ENCODE results near the gene NXPH2.
"Not testable (repeated sequence)": the region's sequence is repeated elsewhere in the genome, so short reads cannot be mapped to it uniquely, and the experiment has no call there.

NXPH2 gene

DNA sequence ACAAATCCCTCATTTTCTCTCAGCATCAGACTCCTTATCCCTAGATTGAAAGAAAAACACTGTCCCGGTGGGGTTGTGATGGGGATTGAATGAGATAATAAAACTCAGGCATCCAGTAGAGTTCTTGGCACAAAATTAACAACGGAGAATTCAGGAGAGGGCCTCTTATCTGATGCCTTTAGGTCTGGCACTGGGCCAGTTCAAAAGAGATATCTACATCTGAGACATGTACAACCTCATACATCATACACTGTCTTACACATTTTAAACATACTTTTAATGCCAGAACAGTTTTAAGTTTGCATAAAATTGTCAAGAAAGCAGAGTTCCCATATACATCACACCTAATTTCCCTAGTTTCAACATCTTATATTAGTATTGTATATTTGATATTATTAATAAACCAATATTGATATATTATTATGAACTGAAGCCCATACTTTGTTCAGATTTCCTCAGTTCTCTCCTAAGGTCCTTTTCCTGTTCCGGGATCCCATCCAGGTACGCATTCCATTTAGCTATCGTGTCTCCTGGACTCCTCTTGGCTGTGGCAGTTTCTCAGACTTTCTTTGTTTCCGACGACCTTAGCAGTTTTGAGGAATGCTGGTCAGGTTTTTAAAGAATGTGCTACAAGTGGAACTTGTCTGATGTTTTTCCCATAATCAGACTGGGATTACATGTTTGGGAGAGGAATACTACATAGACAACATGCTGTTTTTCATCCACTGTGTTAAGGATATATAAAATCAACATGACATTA, 27.8 kb downstream of the NXPH2 start:
- DNase-seq, result no peak

DNA sequence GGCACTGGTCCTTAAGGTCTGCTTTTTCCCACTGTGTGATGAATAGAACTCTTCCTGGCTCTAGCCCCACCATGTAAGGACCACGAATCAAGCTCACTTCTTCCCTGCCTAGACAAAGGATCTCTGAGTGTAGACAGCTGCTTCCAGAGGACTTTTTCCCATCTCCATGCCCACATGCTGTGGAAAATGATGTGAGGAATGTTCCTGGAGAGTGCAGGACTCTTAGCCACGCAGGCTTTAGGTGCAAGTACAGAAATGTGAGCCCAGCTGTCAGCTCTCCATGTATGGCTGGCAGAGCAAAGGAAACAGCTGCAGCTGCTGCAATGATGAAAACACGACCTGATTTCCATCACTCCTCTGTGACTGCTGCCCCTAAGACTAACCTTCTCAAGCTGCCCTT, 35.5 kb downstream of the NXPH2 start:
- DNase-seq, result no peak

DNA sequence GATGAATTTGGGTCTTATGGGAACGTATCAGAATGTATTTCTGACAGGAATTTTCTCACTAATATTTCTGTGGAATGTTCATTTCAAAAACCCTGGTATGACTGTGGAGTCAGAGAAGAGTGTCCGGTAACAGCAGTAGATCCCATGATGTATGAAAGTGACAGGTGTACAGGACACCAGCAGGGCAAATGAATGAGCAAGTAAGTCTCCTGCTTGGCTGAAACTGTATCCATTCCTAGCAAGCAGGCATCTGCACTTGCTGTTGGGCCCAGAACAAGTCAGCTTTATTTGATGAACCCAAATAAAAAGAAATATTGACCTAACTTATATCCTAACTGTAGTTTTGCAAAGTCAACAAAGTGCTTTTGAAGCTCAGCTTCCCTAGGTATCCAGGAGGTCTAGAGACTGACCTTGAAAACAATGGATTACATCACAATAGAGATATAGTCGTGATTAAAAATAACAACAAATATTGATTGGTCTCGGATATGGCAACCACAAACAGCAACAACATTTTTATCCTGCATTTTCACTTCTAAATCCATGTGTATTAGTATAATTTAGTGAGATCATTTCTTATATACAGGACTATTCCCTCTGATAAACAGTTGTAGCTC, 37.6 kb downstream of the NXPH2 start:
- DNase-seq, result no peak

DNA sequence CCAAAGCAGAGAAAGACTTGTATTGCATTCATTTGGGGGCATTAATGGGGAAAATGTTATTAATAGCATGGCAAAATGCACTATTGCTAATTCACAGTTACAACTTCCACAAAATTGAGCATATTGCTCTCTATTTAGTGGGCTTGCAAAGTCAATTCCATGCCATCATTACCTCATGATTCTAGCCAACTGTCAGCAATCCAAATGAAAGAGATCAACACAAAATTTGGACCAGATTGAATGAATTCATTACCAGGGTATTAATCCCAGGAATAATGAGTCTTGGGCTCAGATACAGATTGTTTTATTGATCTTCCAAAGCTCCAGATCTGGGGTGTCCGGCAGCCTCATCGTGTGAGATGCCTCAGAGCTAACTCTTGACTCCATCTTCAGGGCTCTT, 38.3 kb downstream of the NXPH2 start:
- DNase-seq, result no peak

DNA sequence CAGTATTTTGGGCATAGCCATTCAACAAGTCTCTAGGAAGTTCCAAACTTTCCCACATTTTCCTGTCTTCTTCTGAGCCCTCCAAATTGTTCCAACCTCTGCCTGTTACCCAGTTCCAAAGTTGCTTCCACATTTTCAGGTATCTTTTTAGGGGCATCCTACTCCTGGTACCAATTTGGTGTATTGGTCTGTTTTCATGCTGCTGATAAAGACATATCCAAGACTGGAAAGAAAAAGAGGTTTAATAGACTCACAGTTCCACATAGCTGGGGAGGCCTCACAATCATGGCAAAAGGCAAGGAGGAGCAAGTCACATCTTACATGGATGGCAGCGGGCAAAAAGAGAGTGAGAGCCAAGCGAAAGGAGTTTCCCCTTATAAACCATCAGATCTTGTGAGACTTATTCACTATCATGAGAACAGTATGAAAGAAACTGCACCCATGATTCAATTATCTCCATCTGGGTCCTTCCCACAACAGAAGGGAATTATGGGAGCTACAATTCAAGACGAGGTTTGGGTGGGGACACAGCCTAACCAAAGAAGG, 43.1 kb downstream of the NXPH2 start:
- not testable (repeated sequence) for DNase-seq

DNA sequence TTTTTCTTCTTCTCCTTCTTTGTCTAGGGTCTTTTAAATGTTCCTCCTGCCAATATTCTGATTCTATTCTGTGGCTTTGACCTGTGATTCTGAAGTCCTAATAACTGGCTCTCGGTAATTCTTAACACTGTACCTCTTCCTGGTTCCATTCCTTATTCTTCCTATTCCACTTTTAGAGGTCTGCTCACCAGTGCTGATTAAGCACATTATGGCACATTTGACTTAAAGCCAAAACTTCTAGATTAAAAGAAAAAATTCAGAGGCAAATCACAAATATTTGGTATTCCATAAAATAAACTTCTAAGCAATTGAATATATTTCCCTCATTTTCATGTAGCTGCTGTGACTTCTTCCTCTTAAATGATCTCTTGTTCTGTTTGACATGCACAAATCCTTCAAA, 47.5 kb downstream of the NXPH2 start:
- no peak for DNase-seq

DNA sequence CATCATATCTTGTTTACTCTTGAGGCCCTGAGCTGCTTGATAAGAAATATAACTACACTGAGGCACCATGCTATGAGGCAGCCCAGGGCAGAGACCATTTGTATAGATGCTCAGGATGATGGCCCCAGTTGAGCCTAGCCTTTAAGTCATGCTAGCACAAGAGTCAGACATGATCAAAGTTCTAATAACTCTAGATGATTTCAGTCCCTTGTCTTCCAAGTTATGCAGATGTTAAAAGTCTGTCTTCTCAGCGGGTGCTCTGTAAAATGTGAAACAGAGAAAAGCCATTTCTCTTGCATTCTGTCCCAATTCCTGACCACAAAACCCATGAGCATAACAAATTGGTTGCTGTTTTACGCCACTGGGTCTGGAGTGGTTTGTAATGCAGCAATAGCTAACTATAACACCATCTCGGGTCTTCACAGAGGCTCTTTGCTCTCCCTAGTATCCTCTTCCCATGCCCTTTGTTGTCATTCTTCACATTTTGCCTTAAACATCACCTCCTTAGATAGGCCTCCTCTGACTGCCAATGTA, 49.6 kb downstream of the NXPH2 start:
- no peak for DNase-seq

DNA sequence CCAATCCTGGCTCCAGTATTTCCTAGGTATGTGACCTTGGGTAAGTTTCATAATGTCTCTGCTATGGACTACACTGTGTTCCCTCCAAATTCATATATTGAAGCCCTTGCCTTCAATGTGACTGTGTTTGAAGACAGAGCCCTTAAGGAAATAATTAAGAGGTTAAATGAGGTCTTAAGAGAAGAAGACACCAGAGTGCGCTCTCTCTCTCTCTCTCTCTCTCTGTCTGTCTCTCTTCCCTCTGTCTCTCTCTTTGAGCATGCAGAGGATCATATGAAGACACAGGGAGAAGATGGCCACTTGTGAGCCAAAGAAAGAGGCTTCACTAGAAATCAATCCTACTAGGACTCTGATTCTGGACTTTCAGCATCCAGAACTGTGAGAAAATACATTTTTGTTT, 52.2 kb downstream of the NXPH2 start:
- no peak for DNase-seq

DNA sequence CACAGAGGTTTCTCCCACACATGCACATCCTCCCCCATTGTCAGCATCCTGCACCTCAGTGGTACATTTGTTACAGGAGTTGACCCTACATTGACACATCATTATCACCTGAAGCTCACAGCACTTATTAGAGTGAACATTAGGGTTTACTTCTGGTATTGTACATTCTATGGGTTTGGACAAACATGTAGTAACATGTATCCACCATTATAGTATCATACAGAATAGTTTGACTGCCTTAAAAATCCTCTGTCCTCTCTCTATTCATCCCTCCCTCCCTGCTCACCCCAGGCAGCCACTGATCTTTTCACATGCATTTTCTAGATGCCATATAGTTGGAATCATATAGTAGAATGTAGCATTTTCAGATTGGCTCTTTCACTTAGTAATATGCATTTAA, 53.5 kb downstream of the NXPH2 start:
- DNase-seq, result no peak

DNA sequence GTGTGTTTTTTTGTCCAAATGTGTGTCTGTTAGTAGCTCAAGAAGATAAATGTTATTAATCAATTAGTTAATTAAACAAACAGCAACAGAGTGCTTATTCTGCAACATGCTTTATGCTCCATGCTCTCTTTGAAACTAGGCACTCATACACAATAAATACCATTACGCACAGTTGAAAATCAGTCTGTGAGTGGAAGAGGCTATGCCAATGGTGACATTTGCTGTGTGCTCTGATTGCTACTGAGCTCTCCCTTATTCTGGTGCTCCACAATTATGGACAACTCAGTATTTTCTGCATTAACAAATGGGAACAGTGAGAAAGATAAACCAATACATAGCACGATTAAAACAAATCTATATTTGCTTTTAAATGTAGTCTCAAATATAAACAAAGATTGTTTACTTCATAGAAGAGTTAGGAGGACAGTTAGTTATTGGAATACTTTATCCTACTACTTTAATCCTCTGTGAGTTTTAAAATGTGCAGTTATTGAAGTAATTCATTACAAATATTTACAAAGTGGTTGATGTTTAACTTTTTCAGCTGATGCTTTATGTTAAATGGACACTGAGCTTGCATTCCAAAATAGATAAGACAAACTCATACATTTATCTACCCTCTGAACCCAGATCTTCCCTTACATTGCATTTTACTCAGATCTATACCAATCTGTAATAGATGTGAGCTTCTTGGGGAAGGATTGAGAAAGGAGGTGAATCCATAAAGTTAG, 55.3 kb downstream of the NXPH2 start:
- DNase-seq, result no peak

DNA sequence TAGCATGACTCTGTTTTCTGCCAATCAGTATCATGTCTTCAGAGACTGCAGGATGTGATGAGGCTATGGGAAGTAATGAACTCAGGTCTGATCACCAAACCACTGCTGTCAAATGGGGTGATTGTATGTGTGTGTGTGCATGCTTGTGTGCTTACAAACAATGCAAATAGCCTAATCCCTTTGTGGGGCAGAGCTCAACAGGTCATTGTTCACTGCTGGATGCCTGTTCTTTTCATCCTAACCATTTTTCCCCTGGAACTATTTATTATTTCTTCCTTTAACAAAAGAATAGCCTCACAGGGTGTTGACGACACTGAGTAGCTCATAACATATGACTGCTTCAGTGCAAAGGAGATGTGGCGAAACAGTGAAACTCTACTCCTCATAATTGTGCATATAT, 55.9 kb downstream of the NXPH2 start:
- DNase-seq, result no peak

DNA sequence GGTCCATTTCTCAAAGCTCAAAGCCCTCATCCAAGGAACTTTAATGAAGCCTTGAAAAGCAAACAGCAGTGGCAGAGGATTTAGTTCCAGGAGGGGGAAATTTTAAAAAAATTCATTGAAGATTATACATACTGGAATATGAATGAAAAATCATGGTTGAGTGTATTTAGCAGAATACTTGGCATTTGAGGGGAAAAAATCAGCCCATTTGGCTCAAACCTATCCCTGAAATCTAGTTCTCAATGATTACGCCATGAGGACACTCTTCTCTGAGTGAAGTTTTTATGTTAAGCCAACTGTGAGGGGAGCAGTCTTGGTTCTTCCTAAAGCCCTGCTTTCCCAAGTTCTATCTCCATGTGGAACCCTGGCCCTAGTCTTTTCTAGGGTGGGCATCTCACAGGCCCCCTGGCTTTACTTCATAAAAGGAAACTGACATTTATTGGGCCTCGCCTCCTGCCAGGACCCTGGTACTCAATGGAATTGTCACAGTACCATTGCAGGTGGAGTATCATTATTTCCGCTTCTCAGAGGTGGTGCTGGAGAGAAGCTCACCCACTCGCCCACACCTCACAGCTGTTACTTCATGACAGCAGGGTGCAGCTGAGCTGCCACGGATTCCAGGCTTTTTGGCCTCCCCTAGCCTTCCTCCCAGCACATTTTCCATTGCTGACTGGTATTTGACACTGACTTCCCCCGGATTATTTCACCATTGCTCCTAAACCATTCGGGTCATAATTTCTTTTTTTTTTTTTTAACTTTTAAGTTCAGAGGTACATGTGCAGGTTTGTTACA, 56.8 kb downstream of the NXPH2 start:
- DNase-seq, result no peak

DNA sequence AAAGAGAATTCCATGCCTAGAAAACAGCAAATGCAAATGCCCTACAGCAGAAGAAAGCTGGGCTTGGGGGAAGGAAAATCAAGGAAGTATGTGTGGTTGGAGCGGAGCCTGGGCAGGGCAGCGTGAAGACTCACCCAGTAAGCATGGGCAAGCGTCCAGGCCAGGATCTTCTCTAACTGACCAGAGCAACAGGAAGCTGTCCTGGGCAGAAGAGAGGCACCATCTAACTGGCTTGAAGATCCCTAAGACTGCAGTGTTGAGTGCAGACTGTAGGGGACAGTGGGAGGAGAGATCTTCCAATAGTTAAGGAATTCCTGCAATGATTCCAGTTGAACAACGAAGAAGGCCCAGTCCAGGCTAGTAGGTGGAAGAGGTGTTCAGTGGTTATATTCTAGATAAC, 57.9 kb downstream of the NXPH2 start:
- no peak for DNase-seq

DNA sequence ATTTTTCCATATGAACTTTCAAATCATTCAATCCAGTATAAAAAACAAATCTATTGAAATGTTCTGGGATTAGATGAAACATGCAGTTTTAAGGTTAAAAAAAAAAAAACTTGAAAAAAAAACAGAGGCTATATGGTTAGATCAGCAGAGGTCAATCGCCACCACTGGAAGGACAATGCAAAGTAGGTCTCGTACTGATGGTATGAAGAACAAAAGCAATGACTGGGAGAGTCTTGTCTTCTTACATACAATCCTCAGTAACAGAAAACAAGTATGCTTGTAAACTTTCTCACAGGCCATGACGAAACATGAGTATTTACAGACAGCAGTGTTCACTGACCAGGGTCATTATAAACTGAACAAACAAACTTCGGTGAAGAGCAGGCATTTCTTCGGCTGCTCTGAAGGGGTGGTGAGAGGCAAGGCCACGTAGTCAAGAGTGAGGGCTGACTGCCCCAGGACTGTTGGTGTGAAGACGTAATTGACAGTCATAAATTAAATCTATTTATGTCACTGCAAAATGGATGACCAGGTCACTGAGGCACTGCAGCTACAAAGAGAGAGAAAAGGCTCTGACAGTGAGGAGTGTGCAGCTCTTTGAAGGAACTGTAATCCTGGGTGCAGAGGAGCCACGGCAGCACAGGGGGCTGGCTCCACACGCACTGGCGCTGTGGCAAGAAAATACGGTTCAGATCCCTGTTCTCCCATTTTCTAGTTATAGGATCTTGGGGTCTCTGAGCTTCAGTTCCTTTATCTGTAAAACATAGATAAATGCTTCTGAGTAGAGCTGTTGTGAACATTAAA, 60.0 kb downstream of the NXPH2 start:
- no peak for DNase-seq

DNA sequence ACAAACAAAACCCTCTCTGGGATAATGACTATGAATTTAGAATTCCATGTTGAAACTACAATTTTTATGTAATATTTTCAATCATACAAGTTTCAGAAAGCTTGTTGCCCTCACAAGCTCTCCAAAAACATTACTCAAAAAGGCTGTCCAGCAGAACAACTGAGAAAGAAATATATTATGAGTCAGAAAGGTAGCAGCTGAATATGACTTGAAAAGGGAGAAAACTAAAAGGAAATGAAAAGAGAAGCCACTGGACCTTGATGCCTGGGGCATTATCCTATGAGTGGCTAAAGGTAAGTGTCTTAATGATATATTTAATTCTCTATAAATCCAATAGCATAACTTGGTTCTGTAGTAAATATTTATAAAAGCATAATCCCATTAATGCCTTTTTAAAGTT, 61.8 kb downstream of the NXPH2 start:
- DNase-seq, result no peak

DNA sequence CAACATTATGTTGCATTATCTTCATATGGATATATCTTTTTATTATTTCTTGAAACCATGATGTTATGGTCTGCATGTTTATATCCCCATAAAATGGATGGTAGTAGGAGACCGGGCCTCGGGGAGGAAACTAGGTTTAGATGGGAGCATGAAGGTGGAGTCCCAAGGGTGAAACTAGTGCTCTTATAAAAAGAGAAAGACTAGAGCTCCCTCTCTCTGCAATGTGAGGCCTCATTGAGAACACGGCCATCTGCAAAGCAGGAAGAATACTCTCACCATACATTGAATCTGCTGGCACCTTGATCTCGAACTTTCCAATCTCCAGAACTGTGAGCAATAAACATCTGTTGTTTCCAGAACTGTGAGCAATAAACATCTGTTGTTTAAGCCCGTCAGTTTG, 64.0 kb downstream of the NXPH2 start:
- DNase-seq, result no peak

DNA sequence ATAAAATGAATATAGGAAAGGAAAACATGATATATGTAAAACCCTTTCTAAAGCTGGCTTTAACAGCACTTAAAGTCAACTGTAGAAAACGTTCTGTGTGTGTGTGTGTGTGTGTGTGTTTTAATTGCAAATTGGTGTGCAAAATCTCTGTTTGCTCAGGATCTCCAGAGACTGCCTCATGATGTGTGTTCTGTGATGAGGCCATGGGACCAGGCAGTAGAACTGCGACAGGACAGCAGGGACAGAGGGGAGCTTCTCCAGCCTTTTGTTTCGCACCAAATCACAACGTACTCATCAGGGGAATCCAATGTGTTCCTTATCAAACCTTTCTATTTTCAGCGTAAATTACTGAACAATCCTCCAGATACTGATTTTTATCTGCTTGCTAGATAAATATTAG, 66.7 kb downstream of the NXPH2 start:
- no peak for DNase-seq

DNA sequence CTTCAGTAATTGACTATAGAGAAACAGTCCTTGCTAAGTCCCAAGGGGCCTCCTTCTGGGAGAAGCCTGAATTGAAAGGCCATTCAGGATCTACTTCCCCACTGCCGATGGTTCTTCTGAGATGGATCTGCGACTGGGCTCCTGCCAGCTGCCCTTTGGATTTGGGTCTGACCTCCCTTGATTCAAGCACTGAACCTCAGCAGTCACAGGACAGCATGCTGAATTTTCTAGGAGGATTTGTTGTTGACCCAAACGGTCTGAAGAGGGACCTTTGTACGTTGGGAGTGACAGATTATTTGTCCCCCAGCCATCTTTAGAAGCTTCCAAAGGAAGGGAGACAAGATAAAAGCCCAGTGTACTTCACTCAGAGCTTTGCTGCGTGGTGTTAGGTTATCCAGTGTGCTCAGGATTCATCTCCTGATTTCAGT, 67.1 kb downstream of the NXPH2 start:
- DNase-seq, result no peak

DNA sequence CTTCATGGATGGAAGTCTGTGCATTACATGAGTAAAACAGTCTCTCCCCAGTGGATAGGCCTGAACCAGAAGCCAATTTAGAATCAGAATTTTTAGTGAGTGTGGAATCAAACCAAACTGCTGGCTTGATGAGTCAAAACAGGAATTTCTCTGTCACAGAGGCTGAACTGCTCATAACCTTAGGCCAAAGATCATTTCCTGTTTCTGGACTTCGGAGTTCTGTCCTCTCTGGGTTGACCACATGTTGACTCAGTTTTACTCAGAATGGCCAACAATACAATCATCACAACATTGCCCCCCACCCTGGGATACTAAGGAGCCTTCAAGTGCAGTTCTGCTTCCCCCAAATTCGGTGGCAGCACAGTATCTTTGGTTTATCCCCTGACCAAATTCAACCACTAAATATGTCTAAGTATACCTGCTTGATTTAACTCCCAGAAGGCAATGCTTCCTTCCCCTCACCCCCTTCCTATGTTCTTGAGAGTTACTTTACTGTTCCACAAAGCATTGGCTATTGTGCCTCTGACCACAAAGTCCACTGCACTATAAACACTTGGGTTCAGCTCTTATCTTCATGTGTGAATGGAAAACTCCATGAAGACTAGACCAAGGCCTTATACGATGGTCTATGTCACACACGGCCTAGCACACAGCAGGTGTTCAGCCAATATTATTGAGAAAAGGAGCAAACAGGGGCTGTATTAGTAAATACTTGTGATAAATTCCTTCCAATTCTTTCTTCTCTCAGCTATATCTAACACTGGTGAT, 67.8 kb downstream of the NXPH2 start:
- no peak for DNase-seq

DNA sequence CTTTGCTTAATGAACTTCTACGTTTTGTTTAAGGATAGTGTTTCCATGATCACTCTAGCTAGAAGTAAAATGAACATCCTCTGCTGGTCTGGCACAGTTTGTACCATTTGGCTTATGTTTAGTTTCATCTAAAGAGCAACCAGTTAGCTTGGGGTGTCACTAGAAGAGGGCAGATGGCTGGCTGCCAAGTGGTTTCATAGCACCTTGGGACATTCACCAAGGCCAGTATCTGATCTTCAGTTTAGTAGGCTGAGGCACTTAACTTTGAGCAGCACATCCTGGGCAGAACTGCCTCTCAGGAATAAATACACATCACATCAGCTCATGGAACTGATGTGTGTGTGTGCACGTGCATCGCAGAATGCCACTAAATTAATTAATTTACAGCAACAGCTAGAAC, 68.4 kb downstream of the NXPH2 start:
- no peak for DNase-seq

DNA sequence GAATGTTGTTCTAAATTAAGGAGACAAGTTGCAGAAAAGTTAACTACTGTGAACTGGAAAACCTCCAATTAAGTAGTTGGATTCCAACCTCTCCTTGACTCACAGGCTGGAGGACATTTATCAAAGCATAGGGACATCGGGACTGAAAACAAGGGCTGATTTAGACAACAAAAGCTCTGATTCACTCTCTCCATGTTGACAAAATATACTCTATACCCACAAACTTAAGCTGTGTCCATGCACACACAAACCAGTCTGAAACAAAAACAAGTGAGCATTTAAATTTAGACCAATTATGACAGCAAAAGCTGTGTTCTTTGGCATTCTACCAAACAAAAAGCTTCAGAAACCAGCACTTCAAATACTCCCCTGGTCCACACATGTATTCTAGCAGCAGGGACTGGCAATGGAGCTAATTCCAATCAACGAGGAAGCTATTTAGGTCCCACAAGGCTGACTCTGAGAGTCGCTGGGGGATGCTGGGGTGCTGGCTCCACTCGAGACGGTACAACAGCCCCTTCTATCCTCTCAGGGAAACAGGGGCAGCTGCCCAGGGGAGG, 71.4 kb downstream of the NXPH2 start:
- DNase-seq, result no peak

Measured in T1000 (cell line).